Erythroblast (primary cell): ENCODE results near the gene QPCT.

Experiments
- GATA1 ChIP-seq: IDR thresholded peaks from 2 replicates; pipeline ENCODE4 v1.6.1; 2011; ENCODE audit warnings: low read depth, mild to moderate bottlenecking, control low read depth, low read length, moderate library complexity
- POLR2A ChIP-seq: IDR thresholded peaks from 2 replicates; pipeline ENCODE4 v1.6.1; 2011; ENCODE audit warnings: mild to moderate bottlenecking, low read length

DNA sequence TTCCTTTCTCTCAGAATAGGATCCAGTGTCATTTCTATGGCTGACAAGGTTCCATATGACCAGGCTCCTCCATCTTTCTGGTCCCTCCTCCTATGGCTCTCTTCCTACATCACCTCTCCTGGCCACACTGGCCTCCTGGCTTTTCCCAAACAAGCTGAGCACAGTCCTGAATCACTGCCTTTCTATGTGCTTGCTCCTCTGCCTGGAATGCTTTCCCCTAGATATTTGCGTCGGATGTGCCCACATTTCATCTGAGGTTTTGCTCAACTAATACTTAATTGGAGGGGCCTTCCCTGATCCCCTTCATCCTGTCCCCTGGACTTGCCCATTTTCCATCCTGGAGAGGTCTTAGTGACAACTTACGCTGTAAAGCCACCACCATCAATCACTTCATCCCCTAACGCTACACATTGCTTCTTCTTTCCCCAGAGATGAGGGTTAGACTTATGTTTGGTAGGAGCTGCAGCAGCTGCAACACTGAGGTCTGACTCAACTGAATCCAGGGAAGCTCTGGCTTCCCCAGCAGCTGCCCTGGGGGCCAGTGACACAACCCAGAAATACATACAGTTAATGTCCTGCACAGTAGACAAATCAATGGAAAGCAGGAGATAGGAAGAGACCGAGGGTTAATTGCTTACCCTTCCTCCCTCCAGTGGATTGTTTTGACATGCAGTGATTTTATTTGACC lies 42.9 kb downstream of the QPCT start:
- TF ChIP-seq POLR2A (no peak), GATA1 (no peak)
